Pancreas (tissue), 10 donors: ENCODE results near the gene HECTD4. TPM values are rescaled to one million over a fixed set of nuclear protein-coding genes. Genes with fewer than 3 reads are reported as not detected.

Source experiments
- ATAC-seq, 4 donors: fragments of 200-7000 bp; cut with Tn5 transposase; one replicate each; pipeline versions ENCODE4 v1.8.0 to v1.9.1; 2020; ENCODE audit warnings: mild to moderate bottlenecking in 4 of 4, moderate library complexity in 4 of 4
- DNase-seq, 6 donors: peaks; one replicate each; pipeline ENCODE4 v3.0.0-alpha.2; 2020
- FAIRE-seq: peaks from 2 replicates; lab custom pipeline; 2012; peaks lifted over from hg19 to GRCh38; lab: Jason Lieb, UNC
- H3K27ac ChIP-seq, 4 donors: fragments of 200-600 bp; sonication (generic); 1 replicate in 3 of 4; 2 replicates in 1 of 4; pipeline versions ENCODE4 v1.5.0 to v1.8.0; 2020
- H3K27me3 ChIP-seq, 4 donors: fragments of 200-600 bp; one replicate each; pipeline ENCODE4 v1.8.0; 2021
- H3K36me3 ChIP-seq, 3 donors: fragments of 200-600 bp; sonication (generic) in 1 of 3; one replicate each; pipeline versions ENCODE4 v1.5.0 to v1.8.0; 2020 to 2021
- H3K4me1 ChIP-seq, 3 donors: fragments of 200-600 bp; one replicate each; pipeline ENCODE4 v1.8.0; 2021
- H3K4me3 ChIP-seq, 4 donors: fragments of 200-600 bp; sonication (generic) in 2 of 4; one replicate each; pipeline versions ENCODE4 v1.5.0 to v1.8.0; 2020 to 2021
- H3K9me3 ChIP-seq, 4 donors: fragments of 200-600 bp; one replicate each; pipeline ENCODE4 v1.8.0; 2021
- WGBS, 2 donors: extraction: QIAGEN DNeasy Blood & Tissue Kit; methylation state at CpG; one replicate each; pipeline ENCODE4 v1.1.7; 2013; 5-methylcytosine and 5-hydroxymethylcytosine counted together
- intact Hi-C, 3 donors: fragments of 100-400 bp; cut with DNase I; formaldehyde crosslinking; loops; one replicate each; pipeline versions ENCODE4 v1.11.1 to v1.14.2; 2022
- polyA plus RNA-seq, 2 donors: library from polyadenylated mRNA; stranded (reverse); fragments of 200-250 nt; gene quantifications; one replicate each; pipeline ENCODE4 v1.2.3, GENCODE V29; 2013
- total RNA-seq, 6 donors: library from RNA; stranded (reverse); fragmentation: NEBNext Ultra II Directional in 4 of 6; extraction: Animal tissue kit (Norgen Biotek cat#: 25700) in 4 of 6; gene quantifications; one replicate each; pipeline versions ENCODE4 v1.2.1 to v1.2.4, GENCODE V29; 2021 to 2023
- TF ChIP-seq, protein P1 (sequence below), 4 donors: fragments of 200-600 bp; sonication (generic) in 3 of 4; IDR thresholded peaks; one replicate each; pipeline versions ENCODE4 v1.5.0 to v1.8.0; 2021; ENCODE audit warnings: antibody characterized with exemption in 4 of 4
- donor health status: healthy with polysubstance abuse.
- donor health status: DM: no; HTN: no; CAD: no; lungs with moderate emphysema.
- donor health status: DM: no; HTN: no; CAD: no.
- donor health status: control.
- donor health status: control.
- donor health status: Bipolar disorder and iron deficiency.
- donor health status: DM: yes; HTN: yes; CAD: no.
- donor health status: DM: no; HTN: no; CAD: no.
- donor health status: DM: no; HTN: no; CAD: no.
- donor health status: DM: yes; HTN: yes; CAD: no.

The HECTD4 gene
- total and polyA plus RNA-seq, 8 donors = 17.9 to 38.4 (median 26.4) TPM

DNA sequence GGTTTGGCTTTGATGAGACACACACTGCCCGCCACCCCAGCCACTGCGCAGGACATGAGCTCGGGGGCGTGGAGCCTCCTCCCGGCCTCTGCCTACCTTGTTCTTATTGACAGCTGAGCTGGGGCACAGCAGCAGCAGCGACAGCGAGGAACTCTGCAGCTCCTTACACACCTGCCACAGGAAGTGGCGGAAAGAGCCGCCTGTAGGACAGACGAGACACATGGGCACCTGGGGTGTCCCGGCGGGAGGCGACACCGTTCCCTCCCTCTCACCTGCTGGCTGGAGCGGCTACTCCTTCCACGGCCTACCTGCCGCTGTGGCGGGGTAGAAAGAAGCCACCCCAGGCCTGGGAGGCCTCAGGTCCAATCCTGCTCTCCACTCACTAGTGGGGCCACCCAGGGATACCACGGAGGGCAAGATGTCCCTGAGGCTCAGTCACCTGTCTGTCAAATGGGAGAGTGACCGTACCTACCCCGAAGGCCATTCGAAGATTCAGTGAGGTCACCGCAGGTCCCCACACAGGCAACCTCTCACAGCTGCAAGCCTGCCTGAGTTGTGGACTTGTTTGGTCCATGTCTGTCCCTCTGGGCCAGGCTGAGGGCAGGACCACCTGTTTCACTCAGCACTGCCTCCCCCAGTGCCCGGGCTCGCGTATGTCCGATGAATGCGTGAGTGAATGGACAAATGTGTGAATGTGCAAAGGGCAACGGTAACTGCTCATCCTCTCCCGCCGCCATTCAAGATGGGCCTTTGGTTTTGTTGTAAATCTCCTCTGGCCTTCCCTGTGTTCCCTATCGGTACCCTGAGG, 214.3 kb downstream of the HECTD4 start:
- Histone ChIP-seq H3K4me1 (no peaks in the 10 kb centered on the region), H3K9me3 (no peaks in the 10 kb centered on the region), H3K4me3 (no peak overlapping the region), H3K27ac (no peak overlapping the region), H3K27me3 (no peaks in the 10 kb centered on the region), H3K36me3 (peaks cover 0 to 22% (median 10%) of the 10 kb centered on the region in 3 donors)
- 92 to 93% methylated on average over 31 to 32 of the region's 32 CpGs for WGBS, 2 donors
- intact Hi-C loops = no loop called here
- TF ChIP-seq, protein P1, sequence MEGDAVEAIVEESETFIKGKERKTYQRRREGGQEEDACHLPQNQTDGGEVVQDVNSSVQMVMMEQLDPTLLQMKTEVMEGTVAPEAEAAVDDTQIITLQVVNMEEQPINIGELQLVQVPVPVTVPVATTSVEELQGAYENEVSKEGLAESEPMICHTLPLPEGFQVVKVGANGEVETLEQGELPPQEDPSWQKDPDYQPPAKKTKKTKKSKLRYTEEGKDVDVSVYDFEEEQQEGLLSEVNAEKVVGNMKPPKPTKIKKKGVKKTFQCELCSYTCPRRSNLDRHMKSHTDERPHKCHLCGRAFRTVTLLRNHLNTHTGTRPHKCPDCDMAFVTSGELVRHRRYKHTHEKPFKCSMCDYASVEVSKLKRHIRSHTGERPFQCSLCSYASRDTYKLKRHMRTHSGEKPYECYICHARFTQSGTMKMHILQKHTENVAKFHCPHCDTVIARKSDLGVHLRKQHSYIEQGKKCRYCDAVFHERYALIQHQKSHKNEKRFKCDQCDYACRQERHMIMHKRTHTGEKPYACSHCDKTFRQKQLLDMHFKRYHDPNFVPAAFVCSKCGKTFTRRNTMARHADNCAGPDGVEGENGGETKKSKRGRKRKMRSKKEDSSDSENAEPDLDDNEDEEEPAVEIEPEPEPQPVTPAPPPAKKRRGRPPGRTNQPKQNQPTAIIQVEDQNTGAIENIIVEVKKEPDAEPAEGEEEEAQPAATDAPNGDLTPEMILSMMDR (IDR thresholded peaks at IDR 0.05) = no peak
- DNase-seq (peak in 2 of 6 donors; percentile 50 to 62), ATAC-seq (no peak), FAIRE-seq (no peak)

GRCh38 chr12:112167031-112167461, 215.2 kb downstream of the HECTD4 start:
- Histone ChIP-seq H3K9me3 (no peaks in the 10 kb centered on the region), H3K36me3 (peaks cover 0 to 21% (median 10%) of the 10 kb centered on the region in 3 donors), H3K27ac (no peak overlapping the region), H3K27me3 (no peaks in the 10 kb centered on the region), H3K4me3 (no peak overlapping the region), H3K4me1 (no peaks in the 10 kb centered on the region)
- DNase-seq = peak in 2 of 6 donors; percentile 30 to 42
- no peak for FAIRE-seq
- intact Hi-C loops = no loop called here
- no peak for ATAC-seq
- TF ChIP-seq, protein P1 (IDR thresholded peaks at IDR 0.05) = no peak
- WGBS, 2 donors = 97 to 98% methylated on average over 12 of the region's 12 CpGs

- no peak for ATAC-seq
- Histone ChIP-seq H3K4me1 (no peaks in the 10 kb centered on the region), H3K27me3 (no peaks in the 10 kb centered on the region), H3K4me3 (no peak overlapping the region), H3K9me3 (no peaks in the 10 kb centered on the region), H3K27ac (no peak overlapping the region), H3K36me3 (peaks cover 0 to 19% (median 7%) of the 10 kb centered on the region in 3 donors)
- intact Hi-C loops = no loop called here
- WGBS, 2 donors = 92 to 94% methylated on average over 26 of the region's 26 CpGs
- TF ChIP-seq, protein P1 (IDR thresholded peaks at IDR 0.05) = no peak
- FAIRE-seq = no peak
- peak in 1 of 6 donors; percentile 39 for DNase-seq
Measured at GRCh38 chr12:112166051-112167015, 215.9 kb downstream of the HECTD4 start.

- intact Hi-C loops = no loop called here
- ATAC-seq = no peak
- no peak for FAIRE-seq
- Histone ChIP-seq H3K4me1 (no peaks in the 10 kb centered on the region), H3K36me3 (peaks cover 0 to 12% (median 2%) of the 10 kb centered on the region in 3 donors), H3K4me3 (no peak overlapping the region), H3K9me3 (no peaks in the 10 kb centered on the region), H3K27me3 (no peaks in the 10 kb centered on the region), H3K27ac (no peak overlapping the region)
- TF ChIP-seq, protein P1 (IDR thresholded peaks at IDR 0.05) = no peak
- 97 to 98% methylated on average over 13 of the region's 13 CpGs for WGBS, 2 donors
- peak in 1 of 6 donors; percentile 30 for DNase-seq
Measured at GRCh38 chr12:112165624-112166023, 216.6 kb downstream of the HECTD4 start.
